Esophagus muscularis mucosa (tissue), 4 donors: ENCODE results near the gene SYNJ1. TPM values are rescaled to one million over a fixed set of nuclear protein-coding genes. Genes with fewer than 3 reads are reported as not detected.
"Not testable (repeated sequence)": the region's sequence is repeated elsewhere in the genome, so short reads cannot be mapped to it uniquely, and the experiment has no call there.

ENCODE experiments used
- DNase-seq: peaks from one replicate; pipeline ENCODE4 v3.0.0-alpha.2; 2017; ENCODE audit errors: extremely low spot score
- H3K27ac ChIP-seq, 4 donors: fragments of 200-600 bp; sonication (generic); replicated peaks in 1 of 4; 1 replicate in 3 of 4; 2 replicates in 1 of 4; pipeline ENCODE4 v1.5.1; 2016 to 2019; ENCODE audit warnings: mild to moderate bottlenecking in 1 of 4
- H3K27me3 ChIP-seq, 4 donors: fragments of 200-600 bp; sonication (generic); one replicate each; pipeline versions ENCODE4 v1.5.1 to v1.6.0; 2016 to 2019
- H3K36me3 ChIP-seq, 4 donors: fragments of 200-600 bp; sonication (generic); one replicate each; pipeline ENCODE4 v1.5.1; 2016 to 2019
- H3K4me1 ChIP-seq, 4 donors: fragments of 200-600 bp; sonication (generic); one replicate each; pipeline ENCODE4 v1.5.1; 2016 to 2019
- H3K4me3 ChIP-seq, 4 donors: fragments of 200-600 bp; sonication (generic); 1 replicate in 2 of 4; 2 replicates in 2 of 4; pipeline ENCODE4 v1.5.1; 2016 to 2019; ENCODE audit warnings: mild to moderate bottlenecking in 4 of 4, moderate library complexity in 1 of 4
- H3K9me3 ChIP-seq, 4 donors: fragments of 200-600 bp; sonication (generic); 1 replicate in 3 of 4; 2 replicates in 1 of 4; pipeline ENCODE4 v1.5.1; 2016 to 2019
- EP300 ChIP-seq: sonication (generic); formaldehyde crosslinking; IDR thresholded peaks from one replicate; pipeline ENCODE4 v1.6.1; 2017; ENCODE audit warnings: antibody characterized with exemption
- POLR2A ChIP-seq: fragments of 450-650 bp; IDR thresholded peaks from one replicate; pipeline ENCODE4 v1.6.1; 2017; ENCODE audit warnings: antibody characterized with exemption, moderate library complexity, mild to moderate bottlenecking, low read depth
- POLR2AphosphoS5 ChIP-seq, 2 donors: sonication (generic); formaldehyde crosslinking; IDR thresholded peaks; one replicate each; pipeline ENCODE4 v1.6.1; 2017; ENCODE audit warnings: antibody characterized with exemption in 2 of 2
- WGBS: methylation state at CpG from one replicate; pipeline ENCODE4 v1.1.5; 2018; 5-methylcytosine and 5-hydroxymethylcytosine counted together
- intact Hi-C: fragments of 100-400 bp; cut with DNase I; formaldehyde crosslinking; loops from one replicate; pipeline ENCODE4 v1.15.1; 2023
- total RNA-seq, 4 donors: library from RNA; depleted of rRNA; stranded (reverse); fragments of >200 nt; gene quantifications; one replicate each; pipeline versions ENCODE4 v1.1.0 to v1.2.1, GENCODE V29; 2016
- TF ChIP-seq, protein P1 (sequence below), 3 experiments: fragments of 200-600 bp in 2 of 3; fragments of 450-650 bp in 1 of 3; sonication (generic) in 2 of 3; IDR thresholded peaks; one replicate each; pipeline ENCODE4 v1.5.1; 2017 to 2019; ENCODE audit warnings: antibody characterized with exemption in 3 of 3, mild to moderate bottlenecking in 2 of 3, moderate library complexity in 1 of 3

SYNJ1 gene
- total RNA-seq, 4 donors from 2014 or later, result 8.1 to 9.4 (median 8.5) TPM

DNA sequence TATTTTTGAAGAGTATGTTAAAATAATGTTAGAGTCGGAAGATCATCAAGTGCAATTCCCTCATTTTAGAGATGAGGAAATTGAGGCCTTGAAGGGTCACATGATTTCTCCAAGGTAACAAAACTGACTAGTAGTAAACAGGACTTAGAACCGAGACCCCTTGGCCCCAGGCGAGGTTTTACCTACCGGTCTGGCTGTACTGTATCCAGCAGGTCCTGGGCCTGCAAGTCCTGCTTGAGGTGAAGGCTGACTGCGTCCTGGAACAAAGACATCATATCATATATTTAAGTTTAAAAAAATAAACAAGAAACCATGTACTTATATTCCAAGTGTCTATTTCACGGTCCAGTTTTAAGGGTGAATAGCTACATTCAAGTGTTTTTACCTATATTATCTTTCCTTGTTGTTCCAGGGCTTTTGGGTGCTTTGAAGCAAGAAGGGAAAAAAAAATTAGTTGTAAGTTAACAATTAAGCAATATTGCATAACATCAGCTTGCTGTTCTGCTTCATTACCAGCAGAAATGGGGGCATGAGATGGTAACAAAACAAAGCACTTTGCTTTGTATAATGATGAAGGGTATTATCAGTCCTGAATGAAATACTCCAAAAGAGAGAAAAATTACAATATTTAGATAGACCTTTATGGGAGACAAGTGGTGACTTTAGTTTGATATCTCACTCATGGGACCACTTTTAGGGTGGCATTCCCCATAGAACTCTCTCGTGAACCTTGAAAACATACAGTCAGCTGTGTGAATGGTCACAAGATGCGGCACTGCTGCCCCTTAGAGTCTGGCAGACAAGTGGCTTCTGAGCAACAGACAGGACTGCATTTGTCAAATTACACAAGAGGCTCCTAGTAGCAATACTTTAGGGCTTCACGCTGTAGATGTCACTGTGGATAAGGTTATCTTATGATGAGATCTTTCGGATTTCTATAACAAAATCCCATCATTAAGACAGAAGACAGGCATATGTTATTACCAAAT is 85.8 kb downstream of the SYNJ1 start:
- WGBS, result 70% methylated on average over 10 of the region's 10 CpGs
- no peak overlapping the region for H3K4me3 ChIP-seq
- H3K4me1 ChIP-seq, result no peaks in the 10 kb centered on the region
- no peaks in the 10 kb centered on the region for H3K27me3 ChIP-seq
- H3K36me3 ChIP-seq, result peaks cover 42 to 99% (median 72%) of the 10 kb centered on the region in 4 donors
- H3K27ac ChIP-seq, result no peak overlapping the region
- TF ChIP-seq POLR2AphosphoS5 (IDR thresholded peaks at IDR 0.05) (no peak), EP300 (no peak), POLR2A (no peak)
- TF ChIP-seq, protein P1, sequence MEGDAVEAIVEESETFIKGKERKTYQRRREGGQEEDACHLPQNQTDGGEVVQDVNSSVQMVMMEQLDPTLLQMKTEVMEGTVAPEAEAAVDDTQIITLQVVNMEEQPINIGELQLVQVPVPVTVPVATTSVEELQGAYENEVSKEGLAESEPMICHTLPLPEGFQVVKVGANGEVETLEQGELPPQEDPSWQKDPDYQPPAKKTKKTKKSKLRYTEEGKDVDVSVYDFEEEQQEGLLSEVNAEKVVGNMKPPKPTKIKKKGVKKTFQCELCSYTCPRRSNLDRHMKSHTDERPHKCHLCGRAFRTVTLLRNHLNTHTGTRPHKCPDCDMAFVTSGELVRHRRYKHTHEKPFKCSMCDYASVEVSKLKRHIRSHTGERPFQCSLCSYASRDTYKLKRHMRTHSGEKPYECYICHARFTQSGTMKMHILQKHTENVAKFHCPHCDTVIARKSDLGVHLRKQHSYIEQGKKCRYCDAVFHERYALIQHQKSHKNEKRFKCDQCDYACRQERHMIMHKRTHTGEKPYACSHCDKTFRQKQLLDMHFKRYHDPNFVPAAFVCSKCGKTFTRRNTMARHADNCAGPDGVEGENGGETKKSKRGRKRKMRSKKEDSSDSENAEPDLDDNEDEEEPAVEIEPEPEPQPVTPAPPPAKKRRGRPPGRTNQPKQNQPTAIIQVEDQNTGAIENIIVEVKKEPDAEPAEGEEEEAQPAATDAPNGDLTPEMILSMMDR (IDR thresholded peaks at IDR 0.05), result no peak
- intact Hi-C loops, result no loop called here
- no peak for DNase-seq
- H3K9me3 ChIP-seq, result no peaks in the 10 kb centered on the region

DNA sequence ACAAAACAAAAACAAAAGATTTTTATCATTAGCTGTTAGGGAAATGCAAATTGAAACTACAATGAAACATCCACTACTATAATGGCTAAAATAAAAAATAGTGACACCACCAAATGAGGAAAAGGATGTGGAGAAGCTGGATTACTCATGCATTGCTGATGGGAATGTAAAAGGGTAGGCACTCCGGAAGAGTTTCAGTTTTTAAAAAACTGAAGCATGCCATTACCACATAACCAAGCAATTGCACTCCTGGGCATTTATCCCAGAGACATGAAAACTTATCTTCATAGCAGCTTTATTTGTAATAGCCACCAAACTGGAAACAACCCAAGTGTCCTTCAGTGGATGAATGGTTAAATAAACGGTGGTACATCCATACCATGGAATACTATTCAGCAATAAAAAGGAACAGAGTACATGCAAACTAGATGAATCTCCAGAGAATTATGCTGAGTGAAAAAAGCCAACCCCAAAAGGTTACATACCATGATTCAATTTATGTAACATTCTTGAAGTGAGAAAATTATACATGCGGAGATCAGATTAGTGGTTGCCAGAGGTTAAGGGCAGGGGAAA is 101.1 kb downstream of the SYNJ1 start:
- H3K9me3 ChIP-seq, result no peaks in the 10 kb centered on the region
- TF ChIP-seq POLR2AphosphoS5 (IDR thresholded peaks at IDR 0.05), result no peak
- TF ChIP-seq EP300, result no peak
- TF ChIP-seq, protein P1 (IDR thresholded peaks at IDR 0.05), result no peak
- TF ChIP-seq POLR2A, result no peak
- peaks cover 17 to 27% (median 21%) of the 10 kb centered on the region in 4 donors for H3K36me3 ChIP-seq
- H3K4me1 ChIP-seq, result no peaks in the 10 kb centered on the region
- H3K4me3 ChIP-seq, result no peak overlapping the region
- no peak overlapping the region for H3K27ac ChIP-seq
- intact Hi-C loops, result no loop called here
- WGBS, result 90% methylated on average over 3 of the region's 3 CpGs
- peaks cover 0 to 11% (median 0%) of the 10 kb centered on the region in 4 donors for H3K27me3 ChIP-seq
- no peak for DNase-seq

DNA sequence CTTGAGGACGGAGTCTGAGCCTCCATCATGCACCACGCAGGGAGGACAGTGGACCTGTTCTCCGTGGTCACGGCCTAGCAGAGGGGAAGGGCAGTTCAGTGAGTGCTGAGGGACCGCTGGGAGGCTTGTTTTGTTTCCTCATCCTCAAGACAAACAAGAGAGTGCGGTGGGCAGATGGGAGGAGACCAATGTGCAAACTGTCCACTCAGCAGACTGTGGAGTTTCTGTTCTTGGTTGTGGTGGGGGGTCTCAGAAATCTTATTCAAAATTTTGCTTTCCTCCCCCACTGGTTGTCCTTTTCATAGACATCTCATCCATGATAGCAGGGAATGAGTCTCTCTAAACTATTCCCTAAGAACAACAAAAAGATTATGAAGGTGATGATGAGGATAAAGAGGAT is 109.6 kb downstream of the SYNJ1 start:
- H3K36me3 ChIP-seq, DNase-seq, intact Hi-C loops, H3K9me3 ChIP-seq, H3K27ac ChIP-seq, H3K4me3 ChIP-seq, H3K4me1 ChIP-seq: not testable (repeated sequence)
- H3K27me3 ChIP-seq, result peaks cover 0 to 28% (median 0%) of the 10 kb centered on the region in 4 donors
- 89% methylated on average over 5 of the region's 6 CpGs for WGBS

DNA sequence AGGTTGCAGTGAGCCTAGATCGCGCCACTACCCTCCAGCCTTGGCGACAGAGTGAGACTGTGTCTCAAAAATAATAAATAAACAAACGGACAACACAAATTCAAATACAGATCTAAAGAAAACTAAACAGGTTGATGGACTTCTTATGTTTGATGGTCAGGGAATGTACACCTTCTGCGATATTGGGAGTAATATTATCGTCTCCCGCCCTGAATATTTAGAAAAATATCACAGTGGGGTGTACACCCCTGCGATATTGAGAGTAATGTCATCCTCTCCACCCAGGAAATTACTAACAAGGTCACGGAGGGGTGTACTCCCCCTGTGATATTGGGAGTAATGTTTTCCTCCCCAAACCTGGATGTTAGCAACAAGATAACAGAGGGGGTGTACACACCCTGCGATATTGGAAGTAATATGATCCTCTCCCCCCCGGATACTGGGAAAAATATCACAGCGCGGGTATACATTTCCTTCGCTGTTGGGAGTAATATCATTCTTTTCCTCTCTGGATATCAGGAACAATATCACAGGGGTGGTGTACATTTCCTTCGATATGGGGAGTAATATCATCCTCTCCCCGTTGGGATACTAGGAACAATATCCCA is 114.3 kb downstream of the SYNJ1 start:
- Histone ChIP-seq H3K27ac (peak overlapping the region; percentile 86 to 92 (median 90)), H3K36me3 (peaks cover 0 to 18% (median 12%) of the 10 kb centered on the region in 4 donors), H3K4me1 (peaks cover 8 to 29% (median 22%) of the 10 kb centered on the region in 4 donors), H3K9me3 (no peaks in the 10 kb centered on the region), H3K27me3 (peaks cover 0 to 4% (median 0%) of the 10 kb centered on the region in 4 donors), H3K4me3 (peak overlapping the region; percentile 74 to 98 (median 86))
- TF ChIP-seq POLR2AphosphoS5 (IDR thresholded peaks at IDR 0.05) (no peak), POLR2A (no peak), EP300 (no peak)
- TF ChIP-seq, protein P1 (IDR thresholded peaks at IDR 0.05), result no peak
- intact Hi-C loops, result loop anchor here (5.0 kb wide), 1 partner anchor 114 kb away; the partner anchor contains the start of gene SYNJ1
- 80% methylated on average over 16 of the region's 16 CpGs for WGBS
- DNase-seq, result peak; percentile 53

DNA sequence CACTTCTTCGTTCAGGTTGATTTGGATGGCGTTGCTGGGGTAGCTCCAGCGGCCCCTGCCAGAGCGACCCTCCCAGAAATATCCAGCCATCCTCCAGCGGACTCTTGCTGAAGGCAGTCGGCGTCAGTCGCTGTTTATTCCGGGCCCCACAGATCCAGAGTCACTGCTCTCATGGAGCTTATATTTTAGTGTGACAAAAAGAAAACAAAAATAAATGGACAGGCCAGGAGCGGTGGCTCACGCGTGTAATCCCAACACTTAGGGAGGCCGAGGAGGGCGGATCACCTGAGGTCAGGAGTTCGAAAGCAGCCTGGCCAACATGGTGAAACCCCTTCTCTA is 114.8 kb downstream of the SYNJ1 start:
- Histone ChIP-seq H3K36me3 (peaks cover 4 to 24% (median 16%) of the 10 kb centered on the region in 4 donors), H3K27ac (peak overlapping the region; percentile 86 to 92 (median 90)), H3K27me3 (peaks cover 0 to 4% (median 0%) of the 10 kb centered on the region in 4 donors), H3K4me3 (peak overlapping the region; percentile 74 to 98 (median 86)), H3K9me3 (no peaks in the 10 kb centered on the region), H3K4me1 (peaks cover 8 to 29% (median 22%) of the 10 kb centered on the region in 4 donors)
- no peak for DNase-seq
- intact Hi-C loops, result loop anchor here (5.0 kb wide), 1 partner anchor 114 kb away; the partner anchor contains the start of gene SYNJ1
- TF ChIP-seq POLR2A (no peak), POLR2AphosphoS5 (IDR thresholded peaks at IDR 0.05) (no peak), EP300 (no peak)
- TF ChIP-seq, protein P1 (IDR thresholded peaks at IDR 0.05), result no peak
- 1% methylated on average over 15 of the region's 15 CpGs for WGBS
